NCI-H2029 treated with DMSO at 0.1 percent for 48 hours (cell line): Measurements from ENCODE around the gene PLAC9.
"Not testable (repeated sequence)": the region's sequence is repeated elsewhere in the genome, so short reads cannot be mapped to it uniquely, and the experiment has no call there.

Experiments used
- DNase-seq: peaks from one replicate; lab custom pipeline; 2025; lab: John Stamatoyannopoulos, UW

PLAC9 gene

GRCh38 chr10:80132299-80133139 lies at the start of gene PLAC9:
Gene PLAC9, plus strand, starts transcription at chr10:80132730. Its CDS starts 33 bp downstream, at chr10:80132763.
- no peak for DNase-seq

- DNase-seq = peak; percentile 16
These were observed 42.4 kb upstream of the PLAC9 start for GRCh38 chr10:80090121-80090520.

- no peak for DNase-seq
These were observed 38.3 kb upstream of the PLAC9 start for GRCh38 chr10:80094231-80094630.

GRCh38 chr10:80098272-80098671 lies 34.3 kb upstream of the PLAC9 start:
- not testable (repeated sequence) for DNase-seq

- not testable (repeated sequence) for DNase-seq
These were observed 33.2 kb upstream of the PLAC9 start for GRCh38 chr10:80099295-80099694.

- DNase-seq = no peak
These were observed 32.4 kb upstream of the PLAC9 start for GRCh38 chr10:80100116-80100515.

GRCh38 chr10:80100861-80101695 lies 31.5 kb upstream of the PLAC9 start:
- DNase-seq = no peak

- DNase-seq = no peak
These were observed 28.2 kb upstream of the PLAC9 start for GRCh38 chr10:80104066-80104926.

GRCh38 chr10:80108576-80109239 lies 23.8 kb upstream of the PLAC9 start:
- DNase-seq = no peak

GRCh38 chr10:80110986-80111385 lies 21.5 kb upstream of the PLAC9 start:
- no peak for DNase-seq

GRCh38 chr10:80118669-80119068 lies 13.9 kb upstream of the PLAC9 start:
- no peak for DNase-seq

- no peak for DNase-seq
These were observed 10.3 kb upstream of the PLAC9 start for GRCh38 chr10:80122110-80122710.

- no peak for DNase-seq
These were observed 9.8 kb upstream of the PLAC9 start for GRCh38 chr10:80122746-80123145.

GRCh38 chr10:80126876-80127275 lies 5.7 kb upstream of the PLAC9 start:
- no peak for DNase-seq

- DNase-seq = no peak
These were observed 1.0 kb upstream of the PLAC9 start for GRCh38 chr10:80131499-80131901.

GRCh38 chr10:80133206-80133605 lies 676 bp downstream of the PLAC9 start:
- no peak for DNase-seq

- not testable (repeated sequence) for DNase-seq
These were observed 1.2 kb downstream of the PLAC9 start for GRCh38 chr10:80133687-80134086.

GRCh38 chr10:80136134-80136571 lies 3.6 kb downstream of the PLAC9 start:
- no peak for DNase-seq

GRCh38 chr10:80137031-80137862 lies 4.7 kb downstream of the PLAC9 start:
- DNase-seq = no peak

GRCh38 chr10:80137920-80138319 lies 5.4 kb downstream of the PLAC9 start:
- DNase-seq = no peak
